HG02938 (cell line): ENCODE data around the gene TUBD1.

Experiments used
- ATAC-seq: cut with Tn5 transposase; IDR thresholded peaks from one replicate; pipeline ENCODE4 v1.9.1; 2021; ENCODE audit warnings: mild to moderate bottlenecking, moderate library complexity; ENCODE audit not compliant: unreplicated experiment

The TUBD1 gene

GRCh38 chr17:59826706-59827453 is 65.9 kb downstream of the TUBD1 start:
- no peak for ATAC-seq

- ATAC-seq: no peak
Observed at GRCh38 chr17:59825533-59826322, 67.0 kb downstream of the TUBD1 start.

GRCh38 chr17:59815965-59816364 is 76.8 kb downstream of the TUBD1 start:
- no peak for ATAC-seq

- ATAC-seq: no peak
Observed at GRCh38 chr17:59814685-59815084, 78.1 kb downstream of the TUBD1 start.

GRCh38 chr17:59814276-59814675 is 78.5 kb downstream of the TUBD1 start:
- no peak for ATAC-seq

- no peak for ATAC-seq
Observed at GRCh38 chr17:59812139-59812538, 80.6 kb downstream of the TUBD1 start.

- ATAC-seq: no peak
Observed at GRCh38 chr17:59811209-59811608, 81.5 kb downstream of the TUBD1 start.

GRCh38 chr17:59810894-59811153 is 81.9 kb downstream of the TUBD1 start:
- ATAC-seq: no peak
